Nephron progenitor cell (in vitro differentiated cells): ENCODE measurements around the gene BCO2.
"Not testable (repeated sequence)": the region's sequence is repeated elsewhere in the genome, so short reads cannot be mapped to it uniquely, and the experiment has no call there.

Source experiments
- DNase-seq: peaks from one replicate; pipeline ENCODE4 v3.0.0; 2021
- H3K27ac Mint-ChIP-seq: 2 replicates; pipeline ENCODE4 v1.8.0; 2021; ENCODE audit warnings: mild to moderate bottlenecking, moderate library complexity, mixed read lengths
- H3K27me3 Mint-ChIP-seq: 2 replicates; pipeline ENCODE4 v1.8.0; 2021; ENCODE audit warnings: mild to moderate bottlenecking, low read depth, mixed read lengths; ENCODE audit not compliant: poor library complexity
- H3K36me3 Mint-ChIP-seq: 2 replicates; pipeline ENCODE4 v1.8.0; 2021; ENCODE audit warnings: low read depth, mixed read lengths
- H3K4me1 Mint-ChIP-seq: 2 replicates; pipeline ENCODE4 v1.8.0; 2021; ENCODE audit warnings: mixed read lengths
- H3K4me3 Mint-ChIP-seq: 2 replicates; pipeline ENCODE4 v1.8.0; 2021; ENCODE audit warnings: mild to moderate bottlenecking, moderate library complexity, mixed read lengths
- H3K9me3 Mint-ChIP-seq: 2 replicates; pipeline ENCODE4 v1.8.0; 2021; ENCODE audit warnings: mild to moderate bottlenecking, moderate library complexity, mixed read lengths
- TF ChIP-seq, protein P1 (sequence below): fragments of 200-600 bp; sonication (generic); IDR thresholded peaks from 2 replicates; pipeline ENCODE4 v1.5.0; 2021; ENCODE audit warnings: antibody characterized with exemption

Gene BCO2

DNA sequence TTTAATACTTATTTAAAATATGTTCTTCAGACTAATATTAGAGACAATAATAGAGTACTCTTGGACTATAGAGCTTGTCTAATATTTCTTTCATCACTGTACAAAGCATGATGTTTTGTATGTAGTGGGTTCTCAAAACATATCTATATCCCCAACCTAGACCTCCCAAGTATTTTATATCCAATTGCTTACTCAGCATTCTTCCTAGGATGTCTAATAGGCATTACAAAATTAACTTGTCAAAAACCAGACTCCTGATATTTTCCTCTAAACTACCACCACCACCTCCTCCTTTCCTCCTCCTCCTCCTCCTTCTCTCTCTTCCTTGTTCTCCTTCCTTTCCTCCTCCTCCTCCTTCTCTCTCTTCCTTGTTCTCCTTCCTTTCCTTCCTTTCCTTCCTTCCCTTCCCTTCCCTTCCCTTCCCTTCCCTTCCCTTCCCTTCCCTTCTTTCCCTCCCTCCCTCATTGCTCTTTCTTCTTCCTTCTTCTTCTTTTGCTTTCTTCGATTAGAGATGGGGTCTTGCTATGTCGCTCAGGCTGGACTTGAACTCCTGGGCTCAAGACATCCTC is 21.3 kb downstream of the BCO2 start:
- TF ChIP-seq, protein P1, sequence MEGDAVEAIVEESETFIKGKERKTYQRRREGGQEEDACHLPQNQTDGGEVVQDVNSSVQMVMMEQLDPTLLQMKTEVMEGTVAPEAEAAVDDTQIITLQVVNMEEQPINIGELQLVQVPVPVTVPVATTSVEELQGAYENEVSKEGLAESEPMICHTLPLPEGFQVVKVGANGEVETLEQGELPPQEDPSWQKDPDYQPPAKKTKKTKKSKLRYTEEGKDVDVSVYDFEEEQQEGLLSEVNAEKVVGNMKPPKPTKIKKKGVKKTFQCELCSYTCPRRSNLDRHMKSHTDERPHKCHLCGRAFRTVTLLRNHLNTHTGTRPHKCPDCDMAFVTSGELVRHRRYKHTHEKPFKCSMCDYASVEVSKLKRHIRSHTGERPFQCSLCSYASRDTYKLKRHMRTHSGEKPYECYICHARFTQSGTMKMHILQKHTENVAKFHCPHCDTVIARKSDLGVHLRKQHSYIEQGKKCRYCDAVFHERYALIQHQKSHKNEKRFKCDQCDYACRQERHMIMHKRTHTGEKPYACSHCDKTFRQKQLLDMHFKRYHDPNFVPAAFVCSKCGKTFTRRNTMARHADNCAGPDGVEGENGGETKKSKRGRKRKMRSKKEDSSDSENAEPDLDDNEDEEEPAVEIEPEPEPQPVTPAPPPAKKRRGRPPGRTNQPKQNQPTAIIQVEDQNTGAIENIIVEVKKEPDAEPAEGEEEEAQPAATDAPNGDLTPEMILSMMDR: no peak
- no peak overlapping the region for H3K4me3 Mint-ChIP-seq
- no peak overlapping the region for H3K27ac Mint-ChIP-seq
- H3K9me3 Mint-ChIP-seq: no peaks in the 10 kb centered on the region
- H3K27me3 Mint-ChIP-seq: peaks cover 42% of the 10 kb centered on the region
- DNase-seq: no peak
- H3K36me3 Mint-ChIP-seq: no peaks in the 10 kb centered on the region
- H3K4me1 Mint-ChIP-seq: peaks cover 7% of the 10 kb centered on the region

DNA sequence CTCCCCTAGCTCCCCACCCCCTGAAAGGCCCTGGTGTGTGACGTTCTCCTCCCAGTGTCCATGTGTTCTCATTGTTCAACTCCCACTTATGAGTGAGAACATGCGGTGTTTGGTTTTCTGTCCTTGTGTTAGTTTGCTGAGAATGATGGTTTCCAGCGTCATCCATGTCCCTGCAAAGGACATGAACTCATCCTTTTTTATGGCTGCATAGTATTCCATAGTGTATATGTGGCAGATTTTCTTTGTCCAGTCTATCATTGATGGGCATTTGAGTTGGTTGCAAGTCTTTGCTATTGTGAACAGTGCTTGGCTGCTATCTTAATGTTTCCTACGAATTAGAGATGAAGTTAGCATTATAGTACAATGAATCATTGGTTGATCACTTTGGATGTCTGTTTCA is 23.8 kb downstream of the BCO2 start:
- H3K27me3 Mint-ChIP-seq: peaks cover 52% of the 10 kb centered on the region
- H3K36me3 Mint-ChIP-seq, H3K27ac Mint-ChIP-seq, H3K9me3 Mint-ChIP-seq, H3K4me3 Mint-ChIP-seq, DNase-seq, H3K4me1 Mint-ChIP-seq: not testable (repeated sequence)

- Mint-ChIP-seq H3K36me3 (no peaks in the 10 kb centered on the region), H3K4me1 (peaks cover 7% of the 10 kb centered on the region), H3K4me3 (no peak overlapping the region), H3K27ac (no peak overlapping the region), H3K27me3 (peaks cover 52% of the 10 kb centered on the region), H3K9me3 (no peaks in the 10 kb centered on the region)
- TF ChIP-seq, protein P1: no peak
- DNase-seq: no peak
Measured at GRCh38 chr11:112200252-112200651, 24.9 kb downstream of the BCO2 start.

- DNase-seq: no peak
- Mint-ChIP-seq H3K9me3 (peaks cover 5% of the 10 kb centered on the region), H3K4me3 (no peak overlapping the region), H3K27me3 (peaks cover 37% of the 10 kb centered on the region), H3K4me1 (no peaks in the 10 kb centered on the region), H3K27ac (no peak overlapping the region), H3K36me3 (peaks cover 4% of the 10 kb centered on the region)
- TF ChIP-seq, protein P1: no peak
Measured at GRCh38 chr11:112206071-112206470, 30.8 kb downstream of the BCO2 start.

DNA sequence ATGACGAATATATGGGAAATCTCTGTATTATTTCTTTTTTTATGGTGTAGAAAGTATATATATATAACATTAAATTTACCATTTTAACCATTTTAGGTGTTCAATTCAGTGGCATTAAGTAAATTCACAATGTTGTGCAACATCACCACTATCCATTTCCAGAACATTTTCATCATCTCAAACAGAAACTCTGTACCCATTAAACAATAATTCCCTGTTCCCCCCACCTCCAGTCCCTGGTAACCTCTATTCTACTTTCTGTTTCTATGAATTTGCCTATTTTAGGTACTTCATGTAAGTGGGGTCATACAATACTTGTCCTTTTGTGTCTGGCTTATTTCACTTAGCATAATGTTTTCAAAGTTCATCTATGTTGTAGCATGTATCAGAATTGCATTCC is 35.6 kb downstream of the BCO2 start:
- Mint-ChIP-seq H3K27me3 (peaks cover 20% of the 10 kb centered on the region), H3K9me3 (peaks cover 5% of the 10 kb centered on the region), H3K36me3 (peaks cover 4% of the 10 kb centered on the region), H3K4me1 (no peaks in the 10 kb centered on the region), H3K4me3 (no peak overlapping the region), H3K27ac (no peak overlapping the region)
- TF ChIP-seq, protein P1: no peak
- no peak for DNase-seq

DNA sequence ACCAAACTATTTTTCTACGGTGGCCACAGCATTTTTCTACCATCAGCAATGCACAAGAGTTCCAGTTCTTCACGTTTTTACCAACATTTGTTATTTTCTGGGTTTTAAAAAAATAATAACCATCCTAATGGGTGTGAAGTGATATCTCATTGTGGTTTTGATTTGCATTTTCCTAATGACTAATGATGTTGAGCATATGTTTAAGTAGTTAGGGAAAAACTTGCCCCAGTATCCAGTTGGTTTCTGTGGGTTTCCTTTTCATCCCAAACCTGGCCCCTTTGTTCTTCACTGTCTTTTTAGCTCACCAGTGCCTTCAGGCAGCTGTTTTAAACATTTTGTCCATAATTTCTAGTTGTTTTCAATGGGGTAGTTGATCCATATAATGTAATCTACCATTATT is 36.2 kb downstream of the BCO2 start:
- peaks cover 4% of the 10 kb centered on the region for H3K36me3 Mint-ChIP-seq
- no peaks in the 10 kb centered on the region for H3K4me1 Mint-ChIP-seq
- H3K9me3 Mint-ChIP-seq: peaks cover 5% of the 10 kb centered on the region
- no peak for DNase-seq
- TF ChIP-seq, protein P1: no peak
- H3K27ac Mint-ChIP-seq: no peak overlapping the region
- H3K27me3 Mint-ChIP-seq: peaks cover 20% of the 10 kb centered on the region
- H3K4me3 Mint-ChIP-seq: no peak overlapping the region
